GM19328 (cell line): ENCODE results near the gene ZNF462.
"Not testable (repeated sequence)": the region's sequence is repeated elsewhere in the genome, so short reads cannot be mapped to it uniquely, and the experiment has no call there.

Experiments
- ATAC-seq: cut with Tn5 transposase; IDR thresholded peaks from one replicate; pipeline ENCODE4 v1.9.1; 2021; ENCODE audit warnings: mild to moderate bottlenecking, moderate library complexity; ENCODE audit not compliant: unreplicated experiment

The ZNF462 gene

DNA sequence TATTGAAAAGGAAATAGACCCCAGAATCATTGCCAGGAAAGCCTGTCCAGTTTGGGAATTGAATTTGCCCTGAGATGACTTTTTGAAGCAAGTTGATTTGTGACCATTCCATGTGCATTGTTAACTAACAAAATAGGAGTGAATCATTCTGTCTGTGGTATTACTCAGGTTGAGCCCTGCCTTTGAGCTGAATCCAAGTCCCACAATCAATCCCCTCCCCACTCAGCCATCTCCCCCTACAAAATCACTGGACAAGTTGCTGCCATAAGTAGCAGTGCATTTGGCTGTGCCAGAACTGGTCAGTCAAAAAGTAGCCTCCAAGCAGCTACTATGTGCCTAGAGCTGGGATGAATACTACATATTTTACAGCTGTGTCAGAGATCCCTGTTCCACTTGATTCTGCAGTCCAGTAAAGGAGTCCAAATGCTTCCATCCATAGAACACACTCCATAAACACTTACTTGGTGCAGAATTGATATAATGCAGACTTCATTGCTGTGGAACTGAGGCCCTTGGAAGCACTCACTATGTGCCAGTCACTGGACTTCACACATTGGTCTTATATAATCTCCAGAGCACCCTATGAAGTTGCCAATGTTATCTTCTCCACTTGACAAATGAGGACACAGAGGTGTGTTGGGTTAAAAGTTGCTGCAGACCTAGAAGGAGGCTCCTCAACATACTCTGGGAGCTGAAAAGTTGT lies 96.1 kb downstream of the ZNF462 start:
- ATAC-seq, result no peak

DNA sequence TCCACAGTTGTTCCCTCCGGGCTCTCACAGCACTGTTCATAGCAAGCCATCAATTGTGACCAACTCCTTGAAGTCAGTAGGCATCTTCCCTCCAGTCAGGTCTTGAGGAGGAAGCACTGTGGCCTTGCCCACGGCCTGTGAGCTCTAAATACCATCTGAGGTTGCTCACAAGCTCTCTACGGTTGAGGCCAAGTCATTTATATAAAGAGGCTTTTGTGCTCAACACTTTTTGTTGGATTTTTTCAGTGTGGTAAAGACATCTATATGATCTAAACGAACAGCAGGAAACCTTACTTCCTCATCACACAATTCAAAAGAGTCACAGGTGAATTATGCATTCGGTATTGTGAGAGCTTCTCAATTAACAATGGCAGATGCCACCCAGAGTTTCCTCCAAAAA lies 97.3 kb downstream of the ZNF462 start:
- ATAC-seq, result no peak

DNA sequence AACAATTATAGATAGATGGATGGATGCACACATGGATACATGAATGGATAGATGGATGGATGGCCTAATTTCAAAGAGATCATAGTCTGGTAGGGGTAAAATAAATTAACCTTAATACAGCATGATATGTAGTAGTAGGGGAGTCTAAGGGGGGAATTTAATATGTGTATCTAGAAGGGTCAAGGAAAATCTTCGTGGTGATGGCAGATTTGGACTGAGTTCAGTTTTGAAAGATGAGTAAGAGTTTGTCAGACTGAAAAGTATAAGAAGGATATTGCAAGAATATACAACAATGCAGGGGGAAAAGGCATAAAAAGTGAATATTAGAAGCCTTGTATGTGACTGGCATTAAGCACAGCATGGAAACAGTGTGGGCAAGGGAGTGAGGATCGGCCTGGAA lies 98.7 kb downstream of the ZNF462 start:
- no peak for ATAC-seq

DNA sequence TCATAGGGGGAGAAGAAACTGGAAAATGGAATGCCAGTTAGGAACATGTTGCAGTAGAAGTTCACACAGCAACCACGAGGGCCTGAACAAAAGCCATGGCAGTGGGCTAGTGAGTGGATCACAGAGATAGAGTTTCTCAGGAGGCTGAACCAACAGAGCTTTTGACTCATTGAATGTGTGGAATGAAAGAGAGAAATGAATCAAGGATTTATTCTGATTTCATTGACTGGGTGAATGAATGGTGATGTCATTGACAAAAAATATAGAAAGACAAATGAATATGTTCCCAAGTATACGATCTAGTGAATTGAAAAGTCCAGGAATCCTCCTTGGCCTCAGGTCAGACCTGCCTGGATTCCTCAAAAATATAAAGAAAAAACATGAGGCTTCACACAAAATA lies 99.2 kb downstream of the ZNF462 start:
- ATAC-seq, result no peak

DNA sequence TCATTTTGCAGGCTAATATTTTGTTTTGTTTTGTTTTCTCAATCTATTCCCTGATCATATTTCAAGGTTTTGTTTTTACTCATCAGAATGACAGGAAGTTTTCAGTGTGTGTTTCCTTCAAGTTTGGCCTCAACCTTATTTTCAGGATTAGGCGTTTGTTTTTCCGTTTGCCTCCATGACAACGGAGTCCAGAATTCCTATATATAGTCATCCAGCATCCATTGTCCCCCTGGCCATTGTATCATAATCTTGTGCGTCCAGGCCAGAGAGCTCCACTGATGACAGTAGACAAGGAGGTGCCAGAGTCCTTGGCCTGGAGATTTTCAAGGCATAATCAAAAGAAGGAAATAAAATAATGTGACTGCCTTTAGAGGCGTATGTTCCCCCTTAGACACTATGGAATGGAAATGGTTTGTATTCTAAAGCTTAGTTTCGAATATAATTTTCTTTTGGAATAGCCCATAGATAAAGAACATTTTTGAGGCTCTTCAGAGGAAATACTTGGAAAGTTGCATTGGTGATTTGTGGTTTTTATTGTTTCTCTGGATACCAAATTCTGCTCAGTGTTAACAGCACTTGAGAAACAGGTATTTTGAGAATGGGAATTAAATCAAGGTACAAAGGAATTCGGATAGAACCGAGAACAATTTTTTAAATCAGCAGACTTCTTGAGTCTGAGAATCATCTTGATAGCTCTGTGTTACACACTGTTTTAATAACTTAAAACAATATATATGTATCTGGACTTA lies 99.8 kb downstream of the ZNF462 start:
- no peak for ATAC-seq

DNA sequence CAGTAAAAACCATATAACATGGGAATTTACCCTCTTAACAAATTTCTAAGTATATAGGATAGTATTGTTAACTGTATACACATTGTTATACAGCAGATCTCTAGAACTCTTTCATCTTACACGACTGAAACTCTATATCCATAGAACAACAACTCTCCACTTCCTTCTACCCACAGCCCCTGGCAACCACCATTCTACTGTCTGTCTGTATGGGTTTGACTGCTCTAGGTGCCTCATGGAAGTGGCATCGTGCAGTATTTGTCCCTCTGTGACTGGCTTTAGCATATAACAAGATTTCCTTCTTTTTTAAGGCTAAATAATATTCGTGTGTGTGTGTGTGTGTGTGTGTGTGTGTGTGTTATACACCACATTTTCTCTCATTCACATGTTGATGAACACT lies 100.7 kb downstream of the ZNF462 start:
- ATAC-seq, result no peak

DNA sequence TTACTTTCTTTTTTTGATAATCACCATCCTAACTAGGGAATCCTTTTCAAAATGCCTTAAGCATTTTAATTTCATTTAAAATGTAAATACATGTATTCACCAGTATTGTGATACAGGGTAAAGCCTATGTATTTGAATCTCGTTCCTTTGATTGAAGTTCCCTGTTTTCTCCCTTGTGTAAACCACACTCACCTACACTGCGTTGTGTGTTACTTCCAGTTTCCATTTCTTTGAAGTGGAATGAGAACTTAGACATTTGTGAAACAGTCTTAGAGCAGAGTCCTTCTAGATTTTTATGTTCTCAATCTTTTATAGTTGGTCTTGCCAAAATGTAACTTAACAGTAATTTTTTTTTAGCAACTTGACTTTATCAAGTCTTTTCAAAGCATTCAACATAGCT lies 101.4 kb downstream of the ZNF462 start:
- no peak for ATAC-seq

DNA sequence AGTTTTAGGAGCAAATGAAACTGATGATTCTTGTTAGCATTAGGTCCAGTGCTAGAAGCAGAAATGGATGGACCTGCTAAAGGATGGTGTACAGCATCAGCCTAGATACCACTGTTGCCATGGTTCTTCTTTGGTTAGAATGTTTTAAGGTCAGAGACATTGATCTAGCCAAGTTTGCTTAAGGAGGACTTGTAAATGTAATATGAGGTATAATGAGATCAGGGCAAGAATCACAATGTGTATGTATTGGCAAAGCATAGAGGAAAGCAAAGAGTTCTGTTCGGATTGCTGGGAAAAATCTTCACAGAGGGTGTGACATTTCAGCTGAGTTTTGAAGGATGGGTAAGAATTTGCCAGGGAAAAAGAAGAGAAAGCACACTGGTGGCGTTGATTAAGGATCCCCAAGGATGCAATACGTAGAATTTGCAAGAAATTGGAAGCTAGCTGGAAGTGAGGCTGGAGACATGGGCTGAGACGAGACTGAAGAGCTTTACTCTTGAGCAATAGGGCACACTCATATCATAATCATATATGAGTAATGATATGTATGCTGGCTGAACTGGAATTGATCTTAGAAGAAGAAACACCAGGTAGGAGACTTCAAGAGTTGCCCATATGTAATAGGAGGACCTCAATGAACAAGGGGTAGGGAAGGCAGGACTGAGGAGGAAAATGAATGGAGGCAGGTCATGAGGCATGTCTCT lies 102.0 kb downstream of the ZNF462 start:
- ATAC-seq, result no peak

DNA sequence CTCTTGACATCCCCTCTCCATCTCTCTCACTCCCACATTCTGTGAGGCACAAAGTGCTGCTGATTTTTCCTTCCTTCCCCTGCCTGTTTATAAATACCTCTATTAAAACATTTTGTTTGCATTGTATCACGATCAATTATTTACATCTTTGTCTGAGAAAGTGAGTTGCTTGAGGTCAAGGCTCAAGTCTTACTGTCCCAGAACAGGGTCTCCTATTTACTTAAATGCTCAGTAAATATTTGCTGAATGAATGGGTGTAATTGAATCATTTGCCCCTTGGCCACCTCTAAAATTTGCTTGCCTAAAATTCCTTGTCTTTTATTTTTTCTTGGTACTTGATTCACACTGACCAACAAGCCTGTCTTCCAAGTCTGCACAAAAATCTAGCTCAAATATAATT lies 103.5 kb downstream of the ZNF462 start:
- ATAC-seq, result no peak

DNA sequence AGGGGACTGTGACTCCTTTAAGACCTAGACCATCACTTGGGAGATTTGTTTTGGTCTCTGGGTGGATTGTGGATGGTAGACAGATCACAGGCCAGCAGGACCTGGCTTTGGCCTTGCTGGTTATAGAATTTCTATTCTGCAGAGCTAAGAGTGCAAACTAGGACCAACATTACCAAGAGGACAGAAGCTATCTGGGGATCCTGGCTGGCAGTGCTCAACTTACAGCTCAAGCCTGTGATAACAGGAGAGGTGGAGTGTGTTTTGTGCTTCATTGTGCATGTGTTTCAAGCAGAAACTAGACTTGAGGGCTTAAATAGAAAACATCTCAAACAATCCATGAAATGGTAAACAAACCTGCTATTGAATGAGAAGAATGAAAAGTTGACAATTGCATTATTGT lies 106.7 kb downstream of the ZNF462 start:
- no peak for ATAC-seq

DNA sequence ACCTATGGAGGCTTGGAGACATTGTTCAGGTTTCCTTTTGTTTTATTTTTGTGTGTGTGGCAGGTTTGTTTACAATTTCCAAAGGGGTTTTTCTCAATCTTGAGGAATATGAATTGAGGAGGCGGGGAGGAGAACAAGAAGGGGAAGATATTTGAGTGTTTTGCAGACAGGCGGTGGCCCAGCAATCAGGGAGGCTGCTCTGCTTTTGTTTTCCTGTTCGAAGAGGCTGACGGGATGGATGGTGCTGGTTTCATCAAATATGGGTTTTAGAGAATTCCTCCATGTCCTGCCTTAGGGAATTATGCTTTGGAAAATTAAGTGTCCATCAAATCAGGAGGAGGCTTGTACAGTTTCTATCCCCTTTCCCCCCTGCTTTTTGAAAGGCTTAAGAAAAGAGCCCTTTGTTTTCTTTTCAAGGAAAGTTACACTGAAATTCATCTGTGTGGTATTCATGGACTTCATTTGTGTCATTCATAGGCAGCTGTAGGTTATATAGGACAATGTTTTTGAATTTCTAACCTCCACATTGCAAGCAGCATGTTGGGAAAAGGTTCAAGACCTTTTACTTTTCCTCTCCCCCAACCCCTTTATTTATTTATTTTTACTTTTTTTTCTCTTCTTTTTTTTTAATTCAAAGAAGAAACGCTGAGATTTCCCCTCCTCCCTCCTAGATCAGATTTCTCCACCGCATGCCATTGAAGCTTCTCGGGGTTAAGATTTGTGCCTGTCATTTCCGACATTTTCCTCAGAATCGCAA lies 107.4 kb downstream of the ZNF462 start:
- ATAC-seq, result no peak

DNA sequence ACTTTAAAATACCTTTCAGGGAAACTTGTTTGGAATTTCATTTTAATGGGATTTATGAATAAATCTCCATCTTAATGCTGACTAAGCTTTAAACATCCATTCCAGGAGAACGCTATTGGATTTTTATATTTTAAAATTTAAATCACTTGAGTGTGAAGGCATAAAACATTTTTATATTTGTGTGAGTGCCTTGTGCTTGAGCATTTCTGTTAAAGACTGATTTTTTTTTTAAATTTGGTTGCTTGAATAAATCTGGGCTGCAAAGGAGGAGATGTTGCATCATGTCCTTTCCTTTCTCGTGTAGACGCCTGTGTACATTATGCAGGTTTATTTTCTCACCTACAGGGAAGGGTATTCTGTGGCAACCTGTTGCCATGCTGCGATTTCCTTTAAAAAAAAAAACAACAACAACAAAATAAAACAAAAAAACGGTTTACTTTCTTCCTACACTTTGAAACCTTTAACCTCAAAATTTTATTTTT lies 108.1 kb downstream of the ZNF462 start:
- no peak for ATAC-seq

DNA sequence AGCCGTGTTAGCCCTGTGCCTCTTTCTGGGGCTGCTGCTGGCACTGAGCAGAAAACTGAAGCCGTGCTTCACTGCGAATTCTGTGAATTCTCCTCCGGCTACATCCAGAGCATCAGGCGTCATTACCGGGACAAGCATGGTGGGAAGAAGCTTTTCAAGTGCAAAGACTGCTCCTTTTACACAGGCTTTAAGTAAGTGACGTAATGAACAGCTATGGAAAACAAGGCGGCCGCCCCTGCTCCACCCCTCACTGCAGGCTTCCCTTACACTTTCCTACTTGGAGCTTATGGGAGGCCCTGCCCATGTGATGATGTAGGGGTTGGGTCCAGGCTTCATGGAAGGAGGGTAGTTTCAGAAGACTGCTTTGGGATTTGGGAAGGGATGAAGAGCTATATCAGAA lies 109.1 kb downstream of the ZNF462 start:
- ATAC-seq, result no peak

DNA sequence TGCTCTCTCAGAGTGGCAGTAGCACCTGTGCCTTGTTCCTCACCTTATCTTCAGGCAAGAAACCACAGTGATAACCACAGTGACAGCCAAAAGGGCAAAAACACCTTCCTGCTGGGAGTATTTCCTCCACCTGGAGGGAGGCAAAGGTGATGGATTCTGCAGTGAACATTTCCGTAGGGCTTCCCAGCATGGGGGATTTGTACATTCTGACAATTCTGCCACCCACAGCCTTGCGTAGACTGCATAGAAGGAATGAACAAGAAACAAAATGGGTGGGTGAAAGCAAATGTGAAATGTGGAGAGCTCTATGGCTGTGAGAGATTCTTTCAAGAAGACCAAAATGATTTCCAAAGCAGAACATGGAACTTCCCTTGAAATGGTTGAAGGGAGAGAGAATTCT lies 111.4 kb downstream of the ZNF462 start:
- no peak for ATAC-seq

DNA sequence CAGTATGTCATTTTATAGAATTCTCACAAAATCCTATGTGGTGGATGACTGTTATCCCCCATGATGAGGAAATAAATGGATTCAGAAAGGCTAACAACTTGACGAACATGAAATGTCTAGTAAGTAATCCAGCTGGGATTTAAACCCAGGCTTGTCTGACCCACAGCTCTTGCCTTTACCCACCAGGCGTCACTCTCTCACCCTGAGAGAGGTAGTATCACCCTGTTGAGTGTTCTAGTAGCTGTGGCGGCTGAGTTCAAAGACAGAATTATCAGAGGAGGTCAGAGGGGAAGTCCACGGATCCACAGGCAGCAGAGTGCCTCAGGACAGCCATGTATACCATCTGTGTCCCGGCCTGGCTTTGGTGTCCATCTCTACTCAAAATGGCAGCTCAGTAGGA lies 113.8 kb downstream of the ZNF462 start:
- ATAC-seq, result no peak

DNA sequence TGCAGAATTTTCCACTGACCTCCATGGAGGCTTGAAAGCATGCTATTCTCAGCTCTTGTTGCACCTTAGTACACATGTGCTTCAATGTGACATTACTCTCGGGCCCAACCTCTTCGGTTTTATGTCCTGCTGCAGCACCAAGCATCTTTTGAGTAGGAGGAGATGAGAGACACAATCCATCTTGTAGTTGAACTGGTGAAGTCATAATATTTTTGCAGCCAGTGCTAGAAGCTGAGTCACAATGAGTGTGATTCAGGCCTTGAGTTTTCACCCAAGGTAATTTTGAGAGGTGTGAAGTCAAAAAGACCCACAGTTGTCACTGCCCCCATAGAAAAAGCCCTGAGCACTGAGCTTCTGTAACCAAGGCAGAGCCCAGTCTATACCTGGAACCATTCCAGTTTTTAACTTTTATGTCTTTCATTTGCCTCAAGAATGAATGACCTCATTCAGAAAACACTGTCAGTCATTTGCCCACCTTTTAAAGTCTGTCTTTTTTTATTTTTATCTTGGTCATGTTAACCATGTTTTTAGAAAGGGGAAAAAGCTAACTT lies 117.7 kb downstream of the ZNF462 start:
- ATAC-seq, result no peak

DNA sequence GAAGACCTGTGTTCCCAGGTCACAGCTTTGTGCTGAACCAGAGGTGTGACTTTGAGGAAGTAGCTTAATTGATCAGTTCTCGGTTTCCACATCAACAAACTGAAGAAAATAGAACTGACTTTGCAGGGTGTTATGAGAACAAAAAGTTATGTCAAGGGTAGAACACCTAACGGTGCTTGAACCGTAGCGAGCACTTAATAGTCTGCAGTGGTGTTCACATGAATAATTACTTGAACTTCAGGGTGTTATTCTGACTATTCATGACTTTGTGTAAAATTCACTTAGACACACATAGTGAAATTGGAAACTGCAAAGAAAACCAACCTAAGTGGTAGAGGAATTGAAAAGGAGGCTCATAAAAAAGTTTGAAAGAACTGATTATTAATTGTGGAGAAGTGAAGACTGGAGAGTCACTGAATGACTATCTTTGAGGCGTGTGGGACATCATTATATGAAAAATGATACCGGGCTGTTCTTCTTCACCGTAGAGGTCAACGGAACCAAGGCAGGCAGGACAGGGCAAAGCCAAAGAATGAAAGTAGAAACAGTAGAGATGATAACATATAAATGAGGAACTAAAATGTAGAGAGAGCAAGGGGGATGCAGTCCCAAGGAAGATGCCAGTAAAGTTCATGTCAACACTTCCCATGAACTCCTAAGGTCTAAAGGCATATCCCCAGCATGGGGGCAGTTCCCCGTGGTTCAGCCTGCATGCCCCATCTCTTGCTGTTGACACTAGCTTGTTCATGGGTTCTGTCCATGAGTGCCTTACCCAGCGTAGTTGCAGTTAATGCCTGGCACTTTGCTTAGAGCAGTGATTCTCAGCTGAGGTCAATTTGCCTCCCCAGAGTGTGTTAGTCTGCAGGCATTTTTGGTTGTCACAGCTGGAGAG lies 118.7 kb downstream of the ZNF462 start:
- ATAC-seq, result no peak

DNA sequence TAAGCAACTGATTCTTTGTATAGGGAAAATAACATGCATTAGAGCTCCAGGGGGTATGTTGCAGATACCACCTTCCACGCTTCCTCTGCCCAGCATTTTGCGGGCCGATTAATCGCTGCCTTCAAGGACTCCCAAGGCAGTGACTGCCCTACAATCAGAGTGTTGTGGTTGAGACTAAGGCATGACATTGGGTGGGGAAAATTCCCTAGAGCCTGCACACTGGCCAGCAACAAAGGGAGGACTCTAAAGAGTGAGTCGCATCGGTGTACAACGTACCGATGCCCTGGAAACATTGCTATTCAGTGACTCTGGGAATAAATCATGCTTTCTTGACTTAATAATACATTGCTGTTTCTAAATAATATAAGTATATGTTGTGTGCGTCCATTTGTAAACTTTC lies 119.7 kb downstream of the ZNF462 start:
- no peak for ATAC-seq

DNA sequence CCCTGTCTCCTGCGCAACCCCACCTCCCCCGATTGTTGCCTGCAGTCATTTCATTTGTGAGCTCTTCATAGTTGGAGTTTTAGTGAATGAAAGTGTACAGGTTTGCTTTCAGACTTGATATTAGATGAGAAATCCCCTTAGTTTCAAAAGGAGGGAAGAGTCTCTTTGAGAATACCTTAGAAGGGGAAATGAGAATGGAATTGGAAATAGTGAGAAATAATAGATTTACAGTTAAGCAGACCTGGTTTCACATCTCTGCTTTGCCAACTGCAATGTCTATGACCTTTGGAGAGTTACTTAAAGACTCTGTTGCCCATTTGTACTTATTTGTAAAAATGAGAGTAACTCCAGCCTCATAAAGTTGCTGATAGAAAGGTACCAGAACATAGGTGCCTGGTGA lies 120.4 kb downstream of the ZNF462 start:
- no peak for ATAC-seq

DNA sequence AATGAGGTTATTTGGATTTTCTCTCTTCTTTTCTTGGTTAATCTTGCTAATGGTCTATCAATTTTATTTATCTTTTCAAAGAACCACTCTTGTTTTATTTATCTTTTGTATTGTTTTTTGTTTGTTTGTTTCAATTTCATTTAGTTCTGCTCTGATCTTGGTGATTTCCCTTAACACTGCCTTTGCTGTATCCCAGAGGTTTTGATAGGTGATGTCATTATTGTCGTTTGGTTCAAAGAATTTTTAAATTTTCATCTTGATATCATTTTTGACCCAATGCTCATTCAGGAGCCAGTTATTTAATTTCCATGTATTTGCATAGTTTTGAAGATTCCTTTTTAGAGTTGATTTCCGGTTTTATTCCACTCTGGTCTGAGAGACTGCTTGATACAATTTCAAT lies 126.9 kb downstream of the ZNF462 start:
- not testable (repeated sequence) for ATAC-seq
